Activated CD8-positive, alpha-beta memory T cell treated with anti-CD3 and anti-CD28 coated beads, Interleukin-2, amount 10 ng/mL, durations not matched to agents 7 days and 5 days (primary cell): ENCODE measurements around the gene CNBD2. TPM values are rescaled to one million over a fixed set of nuclear protein-coding genes. Genes with fewer than 3 reads are reported as not detected.
"Not testable (repeated sequence)": the region's sequence is repeated elsewhere in the genome, so short reads cannot be mapped to it uniquely, and the experiment has no call there.

Experiments
- ATAC-seq: fragments of 150-1000 bp; cut with Tn5 transposase; one replicate; pipeline ENCODE4 v1.10.0; 2021; ENCODE audit warnings: moderate library complexity
- CTCF ChIA-PET: fragments of 350-600 bp; sonication (Branson Sonifier 250); formaldehyde crosslinking; loops from one replicate; lab custom pipeline; 2021; ENCODE audit warnings: antibody characterized with exemption; lab: Charles Lee
- DNase-seq: peaks from one replicate; pipeline ENCODE4 v3.0.0-alpha.2; 2020
- H3K27ac Mint-ChIP-seq: one replicate; pipeline ENCODE4 v1.8.0; 2021; ENCODE audit warnings: mild to moderate bottlenecking, mixed read lengths
- H3K27me3 Mint-ChIP-seq: one replicate; pipeline ENCODE4 v1.8.0; 2021; ENCODE audit warnings: mixed read lengths
- H3K36me3 Mint-ChIP-seq: one replicate; pipeline ENCODE4 v1.8.0; 2021; ENCODE audit warnings: mild to moderate bottlenecking, mixed read lengths
- H3K4me1 Mint-ChIP-seq: one replicate; pipeline ENCODE4 v1.8.0; 2021; ENCODE audit warnings: mixed read lengths
- H3K4me3 Mint-ChIP-seq: one replicate; pipeline ENCODE4 v1.8.0; 2021; ENCODE audit warnings: mild to moderate bottlenecking, moderate library complexity, mixed read lengths
- H3K9me3 Mint-ChIP-seq: one replicate; pipeline ENCODE4 v1.8.0; 2022; ENCODE audit warnings: low read depth, mixed read lengths
- total RNA-seq, 2 experiments: library from RNA; stranded (reverse); gene quantifications; one replicate each; pipeline ENCODE4 v1.2.3, GENCODE V29; 2021

The CNBD2 gene
- total RNA-seq, 2 experiments from 2014 or later = 5.2 to 7.8 TPM

DNA sequence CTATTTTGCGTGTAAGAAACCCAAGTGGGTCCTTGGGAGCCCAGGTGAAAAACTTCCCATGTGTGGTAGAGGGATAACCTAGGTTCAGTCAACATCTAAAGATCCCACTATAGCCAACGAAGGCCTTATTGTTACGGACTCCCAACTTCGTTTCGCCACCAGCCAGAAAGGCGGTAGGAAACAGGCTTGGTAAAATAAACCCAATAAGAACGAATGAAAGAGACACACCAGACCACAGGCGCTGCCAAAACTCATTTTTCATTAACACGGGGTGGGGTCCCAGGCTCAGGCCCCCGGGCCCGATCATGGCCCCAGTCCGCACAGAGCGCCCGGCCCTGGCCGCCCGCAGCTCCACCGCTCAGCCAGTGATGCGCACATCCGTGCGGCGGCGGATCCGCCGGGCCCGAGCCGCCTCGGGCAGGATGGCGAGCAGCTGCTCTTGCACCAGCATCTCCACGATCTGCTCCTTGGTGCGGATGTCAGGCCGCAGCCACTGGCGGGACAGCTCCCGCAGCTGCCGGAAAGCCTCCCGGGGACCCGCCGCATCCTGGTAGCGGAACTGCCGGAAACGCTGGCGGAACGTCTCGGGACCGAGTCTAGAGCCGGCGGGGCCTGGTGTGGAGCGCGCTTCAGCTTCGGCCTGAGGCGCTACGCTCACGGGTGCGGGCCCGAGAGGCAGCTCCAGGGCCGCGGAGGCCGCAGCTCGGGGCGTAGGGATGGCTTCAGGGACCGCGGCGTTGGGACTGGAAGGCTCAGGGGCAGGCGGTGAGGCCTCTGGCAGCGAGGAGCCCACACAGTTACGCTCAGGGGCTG is 14.8 kb upstream of the CNBD2 start:
- Mint-ChIP-seq H3K27me3 (no peaks in the 10 kb centered on the region), H3K4me1 (peaks cover 23% of the 10 kb centered on the region), H3K4me3 (peak overlapping the region; percentile 90), H3K36me3 (peaks cover 6% of the 10 kb centered on the region), H3K27ac (peak overlapping the region; percentile 100), H3K9me3 (no peaks in the 10 kb centered on the region)
- CTCF ChIA-PET = interaction anchor here (0.8 to 4.0 kb wide), 41 partner anchors 9 to 897 kb away, joined by 3 to 47 read pairs (median 5); partner anchors contain the start of genes AAR2, CEP250, ERGIC3 and MMP24OS
- ATAC-seq (peak; percentile 35), DNase-seq (peak; percentile 87)

- CTCF ChIA-PET = interaction anchor here (0.8 to 4.0 kb wide), 45 partner anchors 8 to 897 kb away, joined by 3 to 47 read pairs (median 4); partner anchors contain the start of genes AAR2, CEP250, CPNE1 and ERGIC3
- ATAC-seq = peak; percentile 89
- peaks cover 6% of the 10 kb centered on the region for H3K36me3 Mint-ChIP-seq
- peak within 1 kb of the TSS; percentile 100 for H3K27ac Mint-ChIP-seq
- H3K4me3 Mint-ChIP-seq = peak within 1 kb of the TSS; percentile 90
- DNase-seq = peak; percentile 99
- no peaks in the 10 kb centered on the region for H3K9me3 Mint-ChIP-seq
- no peaks in the 10 kb centered on the region for H3K27me3 Mint-ChIP-seq
- peaks cover 23% of the 10 kb centered on the region for H3K4me1 Mint-ChIP-seq
These were observed 14.0 kb upstream of the CNBD2 start, which contains the start of gene SCAND1 for GRCh38 chr20:35954200-35954906. SCAND1 (minus strand) TSS chr20:35954502; CDS start chr20:35954284, 218 bp downstream.

DNA sequence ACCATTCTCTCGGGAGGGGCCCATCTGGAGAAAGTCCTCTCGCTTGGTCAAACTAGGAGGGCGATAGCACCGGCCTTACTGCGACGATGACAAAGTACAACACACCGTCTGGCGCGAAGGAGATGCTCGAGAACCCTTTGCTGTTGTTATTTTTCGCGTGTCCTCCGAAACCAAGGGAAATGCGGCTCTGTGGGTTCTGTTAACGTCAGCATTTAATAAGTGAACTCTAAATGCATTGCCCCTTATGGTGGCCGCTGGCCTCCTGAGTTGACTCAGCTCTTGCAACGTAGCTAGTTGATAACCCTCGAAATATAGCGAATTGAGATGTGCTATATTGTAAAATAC is 13.5 kb upstream of the CNBD2 start:
- peaks cover 23% of the 10 kb centered on the region for H3K4me1 Mint-ChIP-seq
- peak overlapping the region; percentile 90 for H3K4me3 Mint-ChIP-seq
- peak; percentile 7 for ATAC-seq
- DNase-seq = peak; percentile 80
- CTCF ChIA-PET = interaction anchor here (0.6 to 4.0 kb wide), 33 partner anchors 8 to 880 kb away, joined by 3 to 47 read pairs (median 5); partner anchors contain the start of genes AAR2, CEP250, CPNE1 and ERGIC3
- H3K9me3 Mint-ChIP-seq = no peaks in the 10 kb centered on the region
- H3K27ac Mint-ChIP-seq = peak overlapping the region; percentile 100
- no peaks in the 10 kb centered on the region for H3K27me3 Mint-ChIP-seq
- H3K36me3 Mint-ChIP-seq = peaks cover 6% of the 10 kb centered on the region

GRCh38 chr20:35956616-35957015 is 11.8 kb upstream of the CNBD2 start:
- Mint-ChIP-seq H3K9me3 (no peaks in the 10 kb centered on the region), H3K36me3 (peaks cover 3% of the 10 kb centered on the region), H3K4me3 (no peak overlapping the region), H3K27ac (no peak overlapping the region), H3K4me1 (peaks cover 20% of the 10 kb centered on the region), H3K27me3 (peaks cover 4% of the 10 kb centered on the region)
- ATAC-seq (no peak), DNase-seq (no peak)
- CTCF ChIA-PET = interaction anchor here (4.0 kb wide), 1 partner anchor 185 kb away, joined by 17 read pairs; the partner anchor contains the start of gene PHF20

GRCh38 chr20:35959291-35959690 is 9.1 kb upstream of the CNBD2 start:
- not testable (repeated sequence) for H3K27ac Mint-ChIP-seq, H3K4me1 Mint-ChIP-seq, H3K9me3 Mint-ChIP-seq, H3K4me3 Mint-ChIP-seq, DNase-seq, ATAC-seq, H3K36me3 Mint-ChIP-seq, H3K27me3 Mint-ChIP-seq
- CTCF ChIA-PET = interaction anchor here (1.6 kb wide), 1 partner anchor 12 kb away, joined by 3 read pairs; no protein-coding TSS in a partner anchor

DNA sequence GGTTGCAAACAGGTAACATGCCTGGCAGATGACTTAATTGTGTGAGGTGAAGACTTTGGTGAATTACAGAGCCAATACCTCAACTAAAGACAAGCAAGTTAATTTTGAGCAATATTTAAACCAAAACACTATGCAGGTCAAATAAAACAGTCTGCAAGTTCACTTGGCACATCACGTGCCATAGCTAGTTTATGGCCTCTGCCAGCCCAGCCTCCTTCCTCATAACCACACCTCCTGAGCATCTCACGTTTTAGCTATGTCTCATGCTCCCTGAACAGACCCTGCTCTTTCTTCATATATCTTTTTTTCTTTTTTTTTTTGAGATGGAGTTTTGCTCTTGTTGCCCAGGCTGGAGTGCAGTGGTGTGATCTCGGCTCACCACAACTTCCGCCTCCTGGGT is 4.5 kb upstream of the CNBD2 start:
- Mint-ChIP-seq H3K9me3 (no peaks in the 10 kb centered on the region), H3K4me1 (peaks cover 3% of the 10 kb centered on the region), H3K27me3 (peaks cover 15% of the 10 kb centered on the region), H3K4me3 (no peak overlapping the region), H3K27ac (no peak overlapping the region), H3K36me3 (no peaks in the 10 kb centered on the region)
- no peak for DNase-seq
- CTCF ChIA-PET = interaction anchor here (3.0 kb wide), 1 partner anchor 9 kb away, joined by 16 read pairs; the partner anchor contains the start of gene SCAND1
- no peak for ATAC-seq

DNA sequence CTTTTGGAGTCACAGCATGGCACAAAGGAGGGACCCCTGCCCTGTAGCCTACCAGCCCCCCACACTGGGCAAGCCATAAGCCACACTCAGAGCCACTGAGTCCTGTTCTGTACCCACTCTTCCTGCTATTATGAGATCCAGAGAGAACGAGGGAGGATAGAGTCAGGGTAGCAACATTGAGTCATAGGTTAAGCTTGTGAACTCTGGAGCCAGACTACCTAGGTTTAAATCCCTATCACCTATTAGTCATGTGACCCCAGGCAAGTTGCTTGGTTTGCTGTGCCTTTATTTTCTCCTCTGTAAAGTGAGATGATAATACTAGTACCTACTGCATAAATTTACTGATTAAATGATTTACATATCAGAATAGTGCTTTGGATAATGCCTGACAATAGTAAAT is 540 bp downstream of the CNBD2 start:
- Mint-ChIP-seq H3K27ac (no peak overlapping the region), H3K4me3 (no peak overlapping the region), H3K4me1 (peaks cover 3% of the 10 kb centered on the region), H3K36me3 (no peaks in the 10 kb centered on the region), H3K9me3 (no peaks in the 10 kb centered on the region), H3K27me3 (peaks cover 9% of the 10 kb centered on the region)
- no peak for ATAC-seq
- no peak for DNase-seq
- CTCF ChIA-PET = no interaction called here

DNA sequence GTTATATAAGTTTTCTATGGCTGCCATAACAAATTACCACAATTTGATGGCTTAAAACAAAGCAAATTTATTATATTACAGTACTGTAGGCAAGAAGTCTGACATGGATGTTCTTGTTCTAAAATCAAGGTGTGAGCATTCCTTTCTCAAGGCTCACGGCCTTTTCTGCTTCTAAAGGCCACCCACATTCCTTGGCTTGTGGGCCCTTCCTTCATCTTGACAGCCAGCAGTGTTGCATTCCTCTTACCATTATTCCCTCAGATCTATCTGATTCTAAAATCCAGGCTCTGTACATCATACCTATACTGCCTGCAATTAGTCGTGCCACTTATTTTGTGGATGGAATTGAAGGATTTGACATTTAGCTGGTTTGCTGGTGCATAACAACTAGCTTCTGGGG is 3.6 kb downstream of the CNBD2 start:
- no peak overlapping the region for H3K4me3 Mint-ChIP-seq
- no peaks in the 10 kb centered on the region for H3K9me3 Mint-ChIP-seq
- DNase-seq (no peak), ATAC-seq (no peak)
- peaks cover under 1% of the 10 kb centered on the region for H3K4me1 Mint-ChIP-seq
- CTCF ChIA-PET = no interaction called here
- peaks cover 5% of the 10 kb centered on the region for H3K27me3 Mint-ChIP-seq
- no peak overlapping the region for H3K27ac Mint-ChIP-seq
- H3K36me3 Mint-ChIP-seq = no peaks in the 10 kb centered on the region

GRCh38 chr20:35972462-35972861 is 4.1 kb downstream of the CNBD2 start:
- CTCF ChIA-PET = no interaction called here
- H3K36me3 Mint-ChIP-seq = no peaks in the 10 kb centered on the region
- DNase-seq (no peak), ATAC-seq (no peak)
- H3K4me1 Mint-ChIP-seq = no peaks in the 10 kb centered on the region
- H3K9me3 Mint-ChIP-seq = no peaks in the 10 kb centered on the region
- H3K27me3 Mint-ChIP-seq = peaks cover 5% of the 10 kb centered on the region
- no peak overlapping the region for H3K27ac Mint-ChIP-seq
- no peak overlapping the region for H3K4me3 Mint-ChIP-seq

- no peak for DNase-seq
- Mint-ChIP-seq H3K4me1 (no peaks in the 10 kb centered on the region), H3K9me3 (no peaks in the 10 kb centered on the region), H3K27me3 (peaks cover 2% of the 10 kb centered on the region), H3K27ac (no peak overlapping the region), H3K36me3 (no peaks in the 10 kb centered on the region), H3K4me3 (no peak overlapping the region)
- no peak for ATAC-seq
- CTCF ChIA-PET = no interaction called here
These were observed 5.9 kb downstream of the CNBD2 start for GRCh38 chr20:35974256-35974655.

DNA sequence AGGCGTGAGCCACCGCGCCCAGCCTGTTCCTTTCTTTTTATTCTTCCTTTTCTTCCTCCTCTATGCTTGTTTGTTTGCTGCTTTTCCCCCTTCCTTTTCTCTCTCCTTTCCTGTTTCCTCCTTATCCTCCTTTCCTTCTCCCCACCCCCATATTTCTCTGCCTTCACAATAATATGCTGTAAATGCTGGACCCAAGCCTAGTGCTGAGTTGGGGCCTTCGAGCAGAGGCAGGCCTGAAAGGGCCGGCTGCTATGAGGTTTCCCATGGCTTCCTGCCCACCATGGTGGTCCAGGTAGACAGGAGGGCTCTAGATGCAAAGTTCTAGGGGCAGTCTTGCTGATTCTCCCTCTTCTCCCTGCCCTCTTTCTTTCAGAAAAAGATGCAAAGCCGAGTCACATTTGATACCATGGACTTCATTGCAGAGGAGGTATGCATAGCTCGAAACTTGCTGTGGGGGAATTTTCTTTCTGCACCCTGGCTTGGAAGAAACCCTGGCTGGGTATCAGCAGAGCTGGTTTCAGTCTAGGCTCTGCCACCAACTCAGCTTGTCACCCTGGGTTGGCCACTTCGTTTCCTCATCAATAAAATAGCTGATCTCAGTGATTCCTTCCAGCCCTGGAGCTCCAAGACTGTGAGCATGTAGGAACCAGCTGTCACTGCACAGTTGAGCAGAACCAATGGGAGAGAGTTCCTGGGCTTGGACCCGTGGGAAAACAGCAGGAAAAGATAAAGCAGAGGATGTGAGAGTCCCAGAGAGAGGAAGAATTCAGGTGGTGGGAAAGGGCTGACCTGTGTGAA is 7.4 kb downstream of the CNBD2 start:
- no peaks in the 10 kb centered on the region for H3K9me3 Mint-ChIP-seq
- no peak for ATAC-seq
- H3K4me1 Mint-ChIP-seq = no peaks in the 10 kb centered on the region
- no peaks in the 10 kb centered on the region for H3K36me3 Mint-ChIP-seq
- H3K27me3 Mint-ChIP-seq = peaks cover 2% of the 10 kb centered on the region
- no peak overlapping the region for H3K27ac Mint-ChIP-seq
- DNase-seq = no peak
- CTCF ChIA-PET = interaction anchor here (0.7 to 0.8 kb wide), 3 partner anchors 9 to 17 kb away, joined by 3 to 4 read pairs (median 3); no protein-coding TSS in a partner anchor
- H3K4me3 Mint-ChIP-seq = no peak overlapping the region

GRCh38 chr20:35978041-35978513 is 9.7 kb downstream of the CNBD2 start:
- CTCF ChIA-PET = interaction anchor here (2.0 kb wide), 1 partner anchor 15 kb away, joined by 4 read pairs; no protein-coding TSS in a partner anchor
- H3K36me3 Mint-ChIP-seq = no peaks in the 10 kb centered on the region
- H3K9me3 Mint-ChIP-seq = no peaks in the 10 kb centered on the region
- no peak overlapping the region for H3K27ac Mint-ChIP-seq
- H3K4me1 Mint-ChIP-seq = no peaks in the 10 kb centered on the region
- no peak overlapping the region for H3K4me3 Mint-ChIP-seq
- peaks cover 7% of the 10 kb centered on the region for H3K27me3 Mint-ChIP-seq
- no peak for ATAC-seq
- no peak for DNase-seq
